Anterior cingulate cortex (tissue), 58 donors: ENCODE data around the gene GRK6.
"Not testable (repeated sequence)": the region's sequence is repeated elsewhere in the genome, so short reads cannot be mapped to it uniquely, and the experiment has no call there.

Source experiments
- DNase-seq, 58 donors: peaks; one replicate each; lab custom pipeline; 2025; lab: John Stamatoyannopoulos, UW

Gene GRK6

DNA sequence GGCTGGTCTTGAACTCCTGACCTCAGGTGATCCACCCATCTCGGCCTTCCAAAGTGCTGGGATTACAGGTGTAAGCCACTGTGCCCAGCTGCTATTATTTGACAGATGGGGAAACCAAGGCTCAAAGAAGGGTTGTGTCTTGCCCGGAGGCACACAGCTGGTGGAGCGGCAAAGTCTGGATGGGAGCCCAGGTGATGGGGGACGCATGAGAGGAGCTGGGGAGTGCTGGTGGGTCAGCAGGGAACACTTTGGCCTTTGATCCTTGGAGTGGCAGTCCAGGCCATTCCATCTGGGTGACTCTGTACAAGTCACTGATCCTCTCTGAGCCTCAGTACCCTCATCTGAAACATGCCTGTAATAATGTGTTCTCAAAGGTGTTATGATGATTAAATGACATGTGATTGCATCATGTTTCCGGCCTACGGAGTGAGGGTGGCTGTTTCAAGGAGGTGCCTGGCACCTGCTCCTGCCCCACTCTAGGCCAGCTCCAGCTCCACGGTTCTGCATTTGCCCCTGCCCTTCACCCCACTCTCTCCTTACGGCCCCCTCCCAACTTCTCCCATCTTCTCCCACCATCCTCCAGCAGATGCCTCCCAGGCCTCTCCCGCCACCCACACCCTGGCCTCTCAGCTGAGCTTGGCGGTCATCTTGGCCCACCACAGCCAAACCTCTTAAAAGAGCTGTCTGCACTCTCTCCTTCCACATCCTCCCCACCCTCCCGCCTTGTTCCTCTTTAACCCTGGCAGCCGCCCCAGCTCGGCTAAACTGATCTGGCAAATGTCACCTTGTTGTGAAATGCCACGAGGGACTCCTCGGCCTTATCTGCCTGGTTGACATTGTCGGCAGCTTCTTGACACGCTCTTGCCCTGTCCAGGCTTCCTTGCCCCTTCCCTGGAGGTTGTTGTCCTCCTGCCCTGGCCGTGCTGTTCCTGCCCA is 52.5 kb downstream of the GRK6 start:
- peak in 10 of 58 donors; percentile 10 to 42 (median 16) for DNase-seq

DNA sequence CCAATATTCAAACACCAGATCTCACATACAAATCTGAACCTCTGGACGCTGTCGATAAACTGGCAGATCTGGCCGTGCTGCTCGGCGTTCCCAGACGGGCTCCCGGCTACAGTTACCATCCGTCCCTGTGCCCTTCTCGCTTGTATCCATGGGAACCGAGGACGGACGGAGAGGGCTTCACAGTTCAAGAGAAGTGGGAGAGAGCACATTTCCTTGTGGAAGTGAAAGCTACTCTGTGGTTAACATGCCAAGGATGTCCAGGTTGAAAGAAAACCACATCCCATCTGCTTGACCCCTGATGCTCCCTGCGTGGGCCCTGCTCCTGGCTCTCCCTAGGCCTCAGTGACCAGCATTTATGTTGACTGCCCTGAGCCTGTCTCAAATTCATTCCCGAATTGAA is 53.3 kb downstream of the GRK6 start:
- peak in 1 of 58 donors; percentile 23 for DNase-seq

DNA sequence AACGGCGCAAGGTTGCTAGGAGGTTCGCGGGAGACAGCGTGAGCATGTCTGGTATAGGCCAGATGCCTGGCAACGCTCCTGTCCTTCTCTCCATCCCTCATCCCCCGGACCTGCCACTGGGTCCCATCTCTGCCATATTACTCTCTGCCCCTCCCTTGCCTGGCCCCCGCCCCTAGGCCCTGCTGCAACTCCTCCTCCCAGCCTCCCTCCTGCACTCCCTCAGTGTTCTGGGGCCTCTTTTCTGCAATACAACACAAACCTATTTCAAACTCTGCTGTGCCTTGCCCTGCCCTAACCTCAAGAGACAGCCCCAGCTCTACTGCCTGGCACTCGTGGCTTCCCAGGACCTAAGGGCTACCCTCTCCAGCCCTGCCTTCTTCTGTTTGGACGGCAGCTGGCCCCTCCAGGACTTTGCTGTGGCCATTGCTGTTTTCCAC is 55.9 kb downstream of the GRK6 start:
- no peak for DNase-seq

DNA sequence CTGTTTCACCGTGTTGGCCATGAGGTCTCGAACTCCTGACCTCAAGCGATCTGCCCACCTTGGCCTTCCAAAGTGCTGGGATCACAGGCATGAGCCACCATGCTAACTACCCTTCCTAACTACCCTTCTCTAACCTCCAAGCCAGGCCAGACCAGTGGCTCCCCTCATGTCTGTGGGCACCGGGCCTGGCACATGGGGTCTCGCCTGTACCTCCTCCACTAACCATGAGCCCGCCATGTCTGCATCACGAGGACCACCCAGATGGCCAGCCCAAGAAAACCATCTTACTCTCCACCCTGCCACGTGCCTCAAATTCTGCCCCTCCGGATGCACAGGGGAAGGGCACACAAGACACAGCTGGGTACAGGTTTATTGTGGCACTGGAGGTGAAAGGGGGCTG is 56.6 kb downstream of the GRK6 start:
- DNase-seq: no peak

DNA sequence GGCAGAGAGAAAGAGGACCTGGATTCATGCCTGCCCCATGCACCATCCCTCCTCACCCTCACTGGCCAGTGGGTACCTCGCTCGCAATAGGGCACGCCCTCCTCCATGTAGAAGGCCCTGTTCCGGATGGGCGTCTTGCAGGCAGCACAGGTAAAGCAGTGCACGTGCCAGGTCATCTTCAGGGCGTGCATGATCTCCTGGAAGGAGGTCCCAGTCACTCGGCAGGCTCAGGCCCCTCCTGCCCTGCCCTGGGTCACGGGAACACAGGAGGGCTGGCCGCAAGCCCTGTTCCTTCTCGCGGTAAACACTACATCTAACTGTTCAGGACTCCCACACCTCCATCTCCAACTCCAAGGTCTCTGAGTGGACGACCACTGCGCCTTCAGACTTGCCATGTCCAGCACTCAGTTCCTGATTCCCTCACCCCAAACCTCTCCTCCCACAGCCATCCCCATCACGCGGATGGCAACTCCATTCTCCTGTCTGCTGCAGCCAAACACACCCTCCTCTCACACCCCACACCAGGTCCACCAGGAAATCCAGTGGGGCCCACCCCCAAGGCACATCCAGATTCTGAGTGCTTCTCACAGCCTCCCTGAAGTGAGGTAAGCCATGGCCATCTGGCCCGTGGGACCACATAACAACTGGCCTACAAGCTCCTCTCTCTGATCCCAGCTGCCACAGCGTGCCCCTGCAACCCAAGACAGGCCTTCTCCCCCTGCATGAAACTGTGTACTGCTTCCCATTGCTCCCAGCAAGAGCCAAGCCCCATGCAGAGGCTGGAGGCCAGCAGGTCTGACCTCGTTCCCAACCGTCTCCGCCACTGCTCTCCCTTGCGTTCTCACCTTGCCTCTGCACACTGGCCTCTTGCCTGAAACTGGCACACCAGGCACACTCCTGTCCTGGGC is 57.8 kb downstream of the GRK6 start:
- no peak for DNase-seq

DNA sequence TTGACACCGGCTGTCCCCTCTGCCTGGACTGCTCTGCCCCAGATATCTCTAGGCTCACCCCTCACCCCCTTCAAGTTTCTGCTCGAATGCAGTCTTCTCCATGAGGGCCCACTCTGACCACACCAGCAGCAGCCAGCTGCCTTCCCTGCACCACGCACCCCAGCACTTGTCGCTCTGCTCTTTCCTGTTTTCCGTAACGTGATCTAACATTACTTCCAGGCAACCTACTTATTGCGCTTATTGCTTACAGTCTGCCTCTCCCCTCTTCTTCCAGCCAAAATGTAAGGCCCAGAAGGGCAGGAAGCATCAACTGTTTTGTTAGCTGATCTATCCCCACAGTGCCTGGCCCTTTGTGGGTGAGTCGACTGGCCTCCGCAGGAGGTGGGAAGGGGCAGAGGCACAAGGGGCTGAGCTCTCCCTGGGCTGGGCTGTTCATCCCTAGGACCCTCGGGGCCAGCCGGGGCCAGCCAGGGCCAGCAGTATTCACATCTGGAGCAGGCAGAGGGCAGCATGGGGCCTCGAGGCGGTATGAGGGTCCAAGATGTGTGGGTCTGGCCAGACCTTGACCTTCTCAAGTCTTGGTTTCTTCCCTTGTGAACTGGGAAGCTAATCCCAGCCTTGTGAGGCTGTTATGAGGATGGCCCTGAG is 58.5 kb downstream of the GRK6 start:
- no peak for DNase-seq

DNA sequence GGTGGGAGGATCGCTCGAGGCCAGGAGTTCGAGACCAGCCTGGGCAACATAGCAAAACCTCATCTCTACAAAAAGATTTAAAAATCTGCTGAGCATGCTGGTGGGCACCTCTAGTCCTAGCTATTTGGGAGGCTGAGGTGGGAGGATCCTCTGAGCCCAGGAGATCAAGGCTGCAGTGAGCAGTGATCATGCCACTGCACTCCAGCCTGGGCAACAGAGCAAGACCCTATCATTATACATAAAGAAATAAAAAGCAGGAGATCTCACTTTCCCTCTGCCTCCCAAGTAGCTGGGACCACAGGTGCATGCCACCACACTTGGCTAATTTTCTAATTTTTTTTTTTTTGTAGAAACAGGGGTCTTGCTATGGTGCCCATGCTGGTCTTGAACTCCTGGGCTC is 59.3 kb downstream of the GRK6 start:
- DNase-seq: not testable (repeated sequence)

DNA sequence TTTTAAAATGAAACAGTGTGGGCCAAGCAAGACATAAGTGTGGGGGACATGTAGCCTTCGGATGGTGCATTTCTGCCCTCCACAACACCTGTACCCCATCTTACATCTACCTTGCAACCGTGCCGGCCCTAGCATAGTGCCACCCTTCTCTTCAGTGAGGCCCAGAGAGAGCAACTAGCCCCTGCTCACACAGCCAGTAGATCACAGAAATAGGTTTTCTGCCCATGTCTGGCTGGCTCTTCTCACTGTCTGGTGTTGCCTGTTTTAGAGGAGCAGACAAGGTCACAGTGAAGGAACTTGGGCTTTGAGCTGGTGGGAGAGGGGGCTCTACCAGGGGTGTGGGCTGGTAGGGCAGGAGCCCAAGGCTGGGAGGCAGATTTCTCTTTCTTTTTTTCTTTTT is 59.8 kb downstream of the GRK6 start:
- no peak for DNase-seq

DNA sequence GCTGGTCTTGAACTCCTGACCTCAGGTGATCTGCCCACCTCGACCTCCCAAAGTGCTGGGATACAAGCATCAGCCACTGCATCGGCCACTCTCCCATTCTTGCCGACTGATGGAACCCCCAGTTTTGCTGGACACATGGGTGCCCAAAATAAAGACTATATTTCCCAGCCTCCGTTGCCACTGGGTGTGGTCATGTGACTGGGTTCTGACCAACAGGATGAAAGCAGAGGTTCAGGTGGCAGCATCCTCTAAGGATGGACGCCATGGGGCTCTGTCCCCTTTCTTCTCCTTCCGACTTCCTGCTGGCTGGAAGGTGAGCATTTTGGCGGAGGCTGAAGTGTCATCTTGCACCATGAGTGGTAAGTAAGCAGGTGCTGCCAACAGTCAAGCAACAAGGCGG is 60.7 kb downstream of the GRK6 start:
- DNase-seq: no peak

DNA sequence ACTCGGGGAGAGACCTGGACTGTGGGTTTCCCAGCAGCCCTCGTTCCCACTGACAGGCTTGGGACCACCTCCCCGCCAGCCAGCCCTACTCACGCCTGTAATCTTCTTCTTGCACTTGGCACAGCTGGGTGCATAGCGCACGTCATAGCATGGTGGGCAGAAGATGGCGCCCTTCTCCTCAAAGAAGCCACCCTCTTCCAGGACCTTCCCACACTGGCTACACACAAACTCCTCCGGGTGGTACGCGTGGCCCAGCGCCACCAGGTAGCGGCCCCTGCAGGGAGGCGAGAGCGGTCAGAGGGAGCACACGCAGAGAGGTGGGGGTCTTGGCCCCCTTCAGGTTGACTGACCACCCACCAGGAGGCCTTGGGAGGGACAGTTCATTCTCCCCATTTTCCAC is 61.5 kb downstream of the GRK6 start:
- DNase-seq: no peak

DNA sequence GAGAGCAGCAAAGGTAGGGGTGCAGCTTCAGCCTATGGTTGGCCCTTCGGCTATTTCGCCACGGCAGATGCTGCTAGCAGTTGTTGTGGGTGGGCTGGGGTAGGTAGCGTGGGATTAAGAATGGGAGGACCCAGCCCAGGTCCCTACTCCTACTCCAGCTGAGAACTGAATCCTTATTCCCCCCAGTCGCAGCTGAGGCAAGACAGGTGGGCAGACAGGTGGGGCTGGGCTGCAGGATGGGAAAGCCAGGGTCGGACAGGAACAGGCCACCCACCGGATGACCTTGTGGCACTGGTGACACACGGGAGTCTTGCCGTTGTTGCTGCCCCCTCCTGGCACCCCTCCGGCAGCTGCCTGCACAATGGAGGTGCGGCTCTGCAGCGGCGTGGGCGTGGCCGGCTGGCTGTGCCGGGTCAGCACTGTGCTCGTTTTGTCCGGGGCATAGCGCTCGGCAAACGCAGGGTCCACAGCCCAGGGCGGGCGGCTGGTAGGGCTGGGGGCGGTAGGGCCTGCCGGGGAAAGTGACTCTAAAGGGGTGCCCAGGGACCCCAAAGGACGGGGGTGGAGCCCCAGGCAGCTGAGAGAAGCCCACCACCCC is 62.7 kb downstream of the GRK6 start:
- no peak for DNase-seq

DNA sequence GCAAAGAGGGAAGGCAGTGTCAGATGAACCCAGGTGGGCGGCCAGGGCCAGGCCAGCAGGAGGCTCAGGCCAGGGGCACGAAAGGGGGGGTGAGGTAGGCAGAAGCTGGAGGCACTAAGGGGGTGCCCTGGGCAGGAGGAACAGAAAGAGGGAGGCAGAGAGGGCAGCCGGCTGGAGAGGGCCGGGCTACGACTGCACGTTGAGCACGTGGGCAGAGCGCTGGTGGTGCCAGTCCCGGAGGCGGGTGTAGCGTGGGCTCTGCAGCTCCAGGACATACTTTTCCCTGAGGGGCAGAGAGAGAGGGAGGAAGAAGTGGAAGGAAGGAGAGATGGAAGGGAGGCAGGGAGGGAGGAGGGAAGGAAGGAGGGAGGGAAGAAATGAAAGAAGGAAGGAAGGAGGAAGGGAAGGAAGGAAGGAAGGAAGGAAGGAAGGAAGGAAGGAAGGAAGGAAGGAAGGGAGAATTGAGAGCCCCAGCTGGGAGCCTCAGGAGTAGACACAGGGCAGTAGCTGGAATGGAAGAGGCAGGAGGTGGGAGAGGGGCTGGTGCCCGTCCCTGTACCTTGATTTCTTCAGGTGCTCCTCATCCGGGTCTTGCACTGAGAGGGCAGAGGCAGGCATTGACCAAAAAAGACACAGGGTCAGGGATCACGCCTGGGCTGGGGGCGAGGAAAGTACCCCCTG is 64.0 kb downstream of the GRK6 start:
- peak in 14 of 58 donors; percentile 10 to 58 (median 25) for DNase-seq

DNA sequence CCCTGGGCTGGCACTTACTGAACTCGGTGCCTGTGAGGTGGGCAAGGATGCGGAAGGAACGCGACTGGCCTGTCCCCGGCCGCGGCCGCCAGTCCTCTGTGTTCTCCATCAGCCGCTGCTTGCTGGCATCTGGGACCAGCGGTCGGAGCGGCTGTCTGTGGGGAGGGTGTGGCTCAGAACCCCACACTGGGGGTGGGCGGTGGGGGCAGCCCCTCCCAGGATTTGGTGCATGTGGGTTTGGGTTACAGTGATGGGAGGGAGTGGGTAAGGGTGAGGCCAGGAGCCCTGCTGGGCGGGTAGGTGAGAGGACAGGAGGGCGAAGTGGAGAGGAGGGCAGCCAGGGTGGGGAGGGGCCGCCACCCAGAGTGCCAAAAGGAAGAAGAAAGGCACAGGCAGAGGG is 64.5 kb downstream of the GRK6 start:
- DNase-seq: no peak

DNA sequence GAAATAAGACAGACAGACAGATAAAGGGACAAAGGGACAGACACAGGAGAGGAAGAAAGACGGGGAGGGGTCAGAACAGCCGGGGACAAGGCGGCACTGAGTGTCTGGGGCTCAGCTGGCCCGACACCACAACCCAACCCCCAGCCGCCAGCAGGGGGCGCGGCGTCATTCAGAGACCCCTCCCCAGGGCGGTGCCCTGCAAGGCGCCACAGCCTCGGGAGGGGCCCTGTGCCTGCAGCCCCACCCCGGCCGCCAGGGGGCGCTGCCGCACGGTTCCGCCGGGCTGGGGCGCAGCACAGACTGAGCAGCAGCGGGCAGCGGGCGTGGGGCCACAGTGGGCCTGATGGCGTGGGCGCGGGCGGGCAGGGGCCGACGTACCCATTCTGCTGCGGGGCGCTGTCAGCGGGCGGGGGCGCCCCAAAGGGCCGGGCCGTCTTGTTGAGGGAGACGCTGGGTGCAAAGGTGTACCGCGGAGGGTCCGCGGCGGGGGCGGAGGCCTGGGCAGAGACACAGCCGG is 65.0 kb downstream of the GRK6 start:
- no peak for DNase-seq

DNA sequence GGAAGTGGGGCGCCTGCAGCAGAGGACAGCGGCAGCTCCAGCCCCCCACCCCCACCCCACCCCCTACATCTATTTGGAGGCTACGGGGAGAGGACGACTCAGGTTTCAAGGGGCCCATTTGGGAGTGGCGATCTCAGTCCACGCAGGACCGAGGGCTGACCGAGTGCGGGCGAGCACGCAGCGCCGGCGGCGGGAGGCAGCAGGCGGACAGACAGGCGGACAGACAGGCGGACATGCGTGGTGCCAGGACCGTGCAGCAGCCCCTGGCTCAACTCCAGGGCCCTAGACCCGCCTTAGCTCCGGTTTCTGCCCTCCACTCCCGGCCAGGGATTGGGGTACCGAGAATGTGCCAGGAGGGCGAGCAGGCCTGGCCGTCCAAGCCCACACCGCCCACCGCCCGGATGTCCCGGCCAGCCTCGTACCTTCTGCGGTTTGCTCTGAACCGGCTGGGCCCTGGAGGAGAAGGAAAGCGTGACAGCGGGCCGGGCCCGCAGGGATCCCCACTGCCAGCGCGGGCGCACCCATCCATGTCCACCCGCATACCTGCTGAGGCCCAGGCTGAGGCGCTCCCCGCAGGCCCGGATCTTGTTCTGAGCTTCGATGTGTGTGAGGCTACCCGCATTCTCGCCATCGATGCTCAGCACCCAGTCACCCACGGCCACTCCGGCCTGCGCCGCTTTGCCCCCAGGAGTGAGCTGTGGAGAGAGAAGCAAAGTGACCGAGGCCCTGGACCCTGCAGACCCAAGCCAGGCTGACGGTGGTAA is 65.7 kb downstream of the GRK6 start:
- DNase-seq: no peak
